ENCODE measurements around the gene ADAMTS12.
A peak's percentile ranks its signal among the peaks of the same experiment; 100 is the strongest.

ADAMTS12 gene

GRCh38 chr5:33621514-33621913 lies 270.3 kb downstream of the ADAMTS12 start:
- TF ChIP-seq CTCF (IDR thresholded peaks at IDR 0.05; ENCODE audit: low read depth, low read length): no peak
- DNase-seq (ENCODE audit: extremely low read depth, low read depth): no peak

- no peak for TF ChIP-seq CTCF (IDR thresholded peaks at IDR 0.05; ENCODE audit: low read depth, low read length)
- no peak for DNase-seq (ENCODE audit: extremely low read depth, low read depth)
These were observed 277.8 kb downstream of the ADAMTS12 start for GRCh38 chr5:33614039-33614438.

- TF ChIP-seq CTCF (IDR thresholded peaks at IDR 0.05; ENCODE audit: low read depth, low read length): no peak
- DNase-seq (ENCODE audit: extremely low read depth, low read depth): no peak
These were observed 279.4 kb downstream of the ADAMTS12 start for GRCh38 chr5:33612386-33612785.

DNA sequence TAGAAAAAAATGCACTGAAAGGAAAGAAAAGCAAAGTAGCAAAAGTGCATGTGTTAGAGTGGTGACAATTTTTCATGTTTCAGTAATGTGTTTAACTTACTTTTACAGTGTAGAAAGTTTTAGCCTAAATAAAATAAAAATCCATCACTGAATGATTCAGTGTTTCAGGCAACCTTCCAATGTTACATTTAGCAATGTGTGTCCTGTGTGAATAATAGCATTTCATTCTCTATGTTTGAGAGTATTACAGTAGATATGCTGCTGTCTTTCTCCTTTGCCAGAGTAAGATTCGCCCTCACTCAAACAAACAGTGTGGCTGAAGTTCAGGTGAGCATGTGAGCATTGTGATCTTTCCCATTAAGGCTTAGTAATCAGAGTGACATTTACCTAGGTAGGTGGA lies 279.9 kb downstream of the ADAMTS12 start:
- no peak for TF ChIP-seq CTCF (IDR thresholded peaks at IDR 0.05; ENCODE audit: low read depth, low read length)

DNA sequence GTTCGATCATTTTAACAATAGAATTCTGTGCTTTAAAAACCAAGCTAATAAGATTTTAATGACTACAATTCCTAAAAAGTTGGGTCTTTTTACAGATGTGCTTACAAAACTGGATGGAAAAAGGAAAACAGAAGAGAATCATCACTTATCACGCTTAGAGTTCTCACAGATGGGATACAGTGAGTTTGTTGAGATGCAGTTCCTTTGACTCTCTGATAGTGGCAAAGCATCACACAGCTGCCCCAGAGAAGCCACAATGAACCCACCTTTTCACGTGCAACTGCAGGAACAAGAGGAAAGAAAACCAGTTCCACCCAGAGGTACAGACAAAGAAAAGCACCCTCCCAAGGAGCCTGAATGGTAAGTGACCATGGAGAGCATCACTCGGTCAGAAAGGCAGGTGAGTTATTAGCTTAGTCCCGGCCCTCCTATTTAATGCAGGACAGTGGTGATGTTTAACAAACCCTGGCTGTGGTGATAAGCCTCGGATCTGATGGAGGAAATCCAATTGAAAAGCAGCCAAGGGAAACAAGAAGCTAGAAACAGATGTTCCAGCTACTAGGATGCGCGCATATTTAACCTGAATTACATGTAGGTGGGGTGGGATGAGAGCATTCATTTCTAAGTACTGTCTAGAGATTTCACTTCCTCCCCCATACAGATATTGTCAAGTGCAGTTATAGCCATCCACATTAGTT lies 283.3 kb downstream of the ADAMTS12 start:
- DNase-seq (ENCODE audit: extremely low read depth, low read depth): no peak
- TF ChIP-seq CTCF (IDR thresholded peaks at IDR 0.05; ENCODE audit: low read depth, low read length): no peak

More for the DNA sequence above, 279.9 kb downstream of the ADAMTS12 start:
- DNase-seq (ENCODE audit: extremely low read depth, low read depth): peak; percentile 5

DNA sequence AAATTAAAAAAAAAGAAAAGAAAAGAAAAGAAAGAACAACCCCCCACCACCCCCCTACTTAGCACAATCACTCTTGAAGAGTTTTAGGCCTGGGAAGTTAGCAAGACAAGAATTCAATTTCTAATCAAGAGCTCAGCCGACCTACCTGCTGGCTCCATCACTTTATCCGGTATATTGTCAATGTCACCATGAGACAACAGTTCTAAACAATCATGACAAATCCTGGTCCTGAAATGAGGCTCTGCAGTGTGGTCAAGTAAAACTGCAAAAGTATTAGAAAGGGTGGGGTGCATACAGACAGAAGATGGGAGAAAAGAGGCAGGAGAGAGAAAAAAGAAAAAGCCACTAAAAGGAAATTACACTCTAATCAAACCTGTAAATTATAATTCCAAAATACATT lies 287.3 kb downstream of the ADAMTS12 start:
- TF ChIP-seq CTCF (IDR thresholded peaks at IDR 0.05; ENCODE audit: low read depth, low read length): no peak
- DNase-seq (ENCODE audit: extremely low read depth, low read depth): no peak

DNA sequence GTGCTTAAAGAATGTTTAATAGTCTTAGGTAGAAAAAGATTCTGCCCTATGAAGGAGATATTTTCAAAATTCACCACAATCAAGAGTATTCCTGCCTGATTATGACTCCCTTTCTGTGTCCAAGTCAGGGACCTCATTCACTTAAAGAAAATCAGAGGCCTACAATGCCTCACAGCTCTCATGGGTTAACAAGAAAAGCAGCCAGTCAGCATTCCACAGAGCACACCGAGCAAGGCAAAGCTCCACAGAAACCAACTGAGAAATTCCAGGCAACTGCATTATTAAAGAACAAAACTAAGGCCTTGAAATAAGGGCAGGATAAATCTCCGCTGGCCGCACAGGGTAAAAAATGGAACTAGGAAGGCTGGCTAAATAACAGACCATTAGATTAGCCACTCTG lies 289.9 kb downstream of the ADAMTS12 start:
- TF ChIP-seq CTCF (IDR thresholded peaks at IDR 0.05; ENCODE audit: low read depth, low read length): no peak
- DNase-seq (ENCODE audit: extremely low read depth, low read depth): no peak
